SK-N-SH (cell line): ENCODE data around the gene BLOC1S1. TPM values are rescaled to one million over a fixed set of nuclear protein-coding genes. Genes with fewer than 3 reads are reported as not detected.
A peak's percentile ranks its signal among the peaks of the same experiment; 100 is the strongest.

Experiments
- CTCF ChIA-PET: fragments of 300-600, 350-600 bp; formaldehyde crosslinking; extraction: SDS; loops from one replicate; lab custom pipeline; 2021; lab: Yijun Ruan, JAX
- POLR2A ChIA-PET: fragments of 350-600 bp; sonication (Branson Sonifier 250); formaldehyde crosslinking; extraction: SDS; loops from one replicate; lab custom pipeline; 2020; ENCODE audit warnings: antibody characterized with exemption, inconsistent platforms; lab: Yijun Ruan, JAX
- DNase-seq: peaks from one replicate; pipeline ENCODE4 v3.0.0; 2012
- H2AFZ ChIP-seq: fragments of 200-600 bp; sonication (generic); 2 replicates; pipeline ENCODE4 v1.8.1; 2016; ENCODE audit warnings: antibody characterized with exemption, mild to moderate bottlenecking, low read depth
- H3F3A ChIP-seq: fragments of 200-600 bp; sonication (generic); replicated peaks from 2 replicates; pipeline ENCODE3; 2016; ENCODE audit warnings: antibody characterized with exemption, mild to moderate bottlenecking; ENCODE audit not compliant: insufficient read depth
- H3K27ac ChIP-seq, 2 experiments: fragments of 200-500 bp in 1 of 2; fragments of 200-600 bp in 1 of 2; sonication (Bioruptor generic) in 1 of 2; sonication (generic), shearing (Covaris generic) in 1 of 2; 2 replicates each; pipeline versions ENCODE4 v1.5.1 to v1.6.1; 2014 to 2016; ENCODE audit warnings: low read depth in 2 of 2, inconsistent platforms in 1 of 2, low read length in 1 of 2, mild to moderate bottlenecking in 1 of 2, mixed read lengths in 1 of 2
- H3K27me3 ChIP-seq: fragments of 200-600 bp; sonication (generic), shearing (Covaris generic); 2 replicates; pipeline ENCODE4 v1.6.1; 2016; ENCODE audit warnings: mixed run types; ENCODE audit not compliant: insufficient read depth
- H3K36me3 ChIP-seq, 2 experiments: fragments of 200-500 bp in 1 of 2; fragments of 200-600 bp in 1 of 2; sonication (Bioruptor generic) in 1 of 2; sonication (generic) in 1 of 2; replicated peaks in 1 of 2; 2 replicates each; pipeline versions ENCODE3 to v1.5.1; 2014 to 2016; ENCODE audit warnings: low read length in 1 of 2, mild to moderate bottlenecking in 1 of 2; ENCODE audit not compliant: insufficient read depth in 2 of 2, control insufficient read depth in 1 of 2
- H3K4me1 ChIP-seq, 2 experiments: fragments of 200-500 bp in 1 of 2; fragments of 200-600 bp in 1 of 2; sonication (Bioruptor generic) in 1 of 2; sonication (generic), shearing (Covaris generic) in 1 of 2; 2 replicates each; pipeline versions ENCODE4 v1.5.1 to v1.6.1; 2014 to 2016; ENCODE audit warnings: low read depth in 1 of 2, low read length in 1 of 2, mixed run types in 1 of 2; ENCODE audit not compliant: insufficient read depth in 2 of 2, control insufficient read depth in 1 of 2
- H3K4me2 ChIP-seq: fragments of 200-600 bp; sonication (generic), shearing (Covaris generic); 2 replicates; pipeline ENCODE4 v1.6.1; 2017; ENCODE audit warnings: mixed run types
- H3K4me3 ChIP-seq, 2 experiments: fragments of 200-500 bp in 1 of 2; fragments of 200-600 bp in 1 of 2; sonication (Bioruptor generic) in 1 of 2; sonication (generic), shearing (Covaris generic) in 1 of 2; 2 replicates each; pipeline versions ENCODE4 v1.5.1 to v1.8.1; 2014 to 2016; ENCODE audit warnings: low read depth in 2 of 2, inconsistent platforms in 1 of 2, low read length in 1 of 2, mild to moderate bottlenecking in 1 of 2, mixed read lengths in 1 of 2, moderate library complexity in 1 of 2
- H3K79me2 ChIP-seq: fragments of 200-600 bp; sonication (generic); 2 replicates; pipeline ENCODE4 v1.8.1; 2017; ENCODE audit warnings: mild to moderate bottlenecking; ENCODE audit not compliant: insufficient read depth
- H3K9ac ChIP-seq: fragments of 200-600 bp; sonication (generic); 2 replicates; pipeline ENCODE4 v1.6.1; 2017; ENCODE audit warnings: mixed run types
- H3K9me2 ChIP-seq: fragments of 200-600 bp; sonication (generic); 2 replicates; pipeline ENCODE4 v1.6.1; 2017; ENCODE audit warnings: mixed run types
- H3K9me3 ChIP-seq: fragments of 200-600 bp; sonication (generic); 2 replicates; pipeline ENCODE4 v1.6.1; 2017; ENCODE audit warnings: mixed run types, mild to moderate bottlenecking, moderate library complexity
- H4K20me1 ChIP-seq: fragments of 200-600 bp; sonication (generic); 2 replicates; pipeline ENCODE4 v1.6.1; 2017; ENCODE audit warnings: mild to moderate bottlenecking, mixed run types; ENCODE audit not compliant: insufficient read depth
- FOSL2 ChIP-seq: IDR thresholded peaks from 2 replicates; pipeline ENCODE4 v1.4.0; 2012; ENCODE audit warnings: low read depth, mild to moderate bottlenecking, moderate library complexity, borderline replicate concordance
- FOXJ3 ChIP-seq: sonication (generic); formaldehyde crosslinking; IDR thresholded peaks from 2 replicates; pipeline ENCODE4 v1.5.1; 2020; ENCODE audit warnings: mild to moderate bottlenecking, missing genetic modification reagents
- TEAD4 ChIP-seq: IDR thresholded peaks from 2 replicates; pipeline ENCODE4 v1.4.0; 2012; ENCODE audit warnings: mild to moderate bottlenecking, borderline replicate concordance; ENCODE audit not compliant: insufficient read depth
- WGBS: methylation state at CpG from one replicate; pipeline ENCODE4 v1.1.6; 2017; ENCODE audit warnings: low lambda C conversion rate; 5-methylcytosine and 5-hydroxymethylcytosine counted together
- polyA plus RNA-seq, 3 experiments: library from polyadenylated mRNA; depleted of rRNA; stranded (reverse); fragments of >200 nt; gene quantifications; 2 replicates each; pipeline ENCODE4 v1.2.3, GENCODE V29; 2012
- TF ChIP-seq, protein P1 (sequence below): IDR thresholded peaks from 2 replicates; pipeline ENCODE4 v1.4.0; 2012; ENCODE audit warnings: low read depth, borderline replicate concordance
- TF ChIP-seq, protein P2 (sequence below): fragments of 200-600 bp; sonication (generic); IDR thresholded peaks from 2 replicates; pipeline ENCODE4 v1.6.1; 2017; ENCODE audit warnings: antibody characterized with exemption, mild to moderate bottlenecking, moderate library complexity
- TF ChIP-seq, protein P3 (sequence below): fragments of 150-350 bp; IDR thresholded peaks from 2 replicates; pipeline ENCODE4 v1.6.1; 2016; ENCODE audit warnings: mild to moderate bottlenecking, low read depth, low read length

BLOC1S1 gene
- polyA plus RNA-seq, 1 of the 3 experiments (the other 2 are of a cell fraction), result 331 TPM

DNA sequence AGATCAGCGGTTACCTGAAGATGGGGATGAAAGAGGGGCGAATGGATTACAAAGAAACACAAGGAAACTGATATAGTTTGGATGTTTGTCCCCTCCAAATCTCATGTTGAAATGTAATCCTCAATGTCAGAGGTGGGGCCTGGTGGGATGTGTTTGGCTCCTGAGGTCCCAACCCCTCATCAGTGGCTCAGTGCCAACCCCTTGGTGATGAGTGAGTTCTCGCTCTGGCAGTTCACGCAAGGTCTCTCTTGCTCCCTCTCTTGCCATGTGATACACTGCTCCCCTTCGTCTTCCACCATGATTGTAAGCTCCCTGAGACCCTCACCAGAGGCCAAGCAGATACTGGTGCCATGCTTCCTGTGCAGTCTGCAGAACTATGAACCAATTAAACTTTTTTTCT lies 36.2 kb upstream of the BLOC1S1 start (continued):
- TF ChIP-seq, protein P1, sequence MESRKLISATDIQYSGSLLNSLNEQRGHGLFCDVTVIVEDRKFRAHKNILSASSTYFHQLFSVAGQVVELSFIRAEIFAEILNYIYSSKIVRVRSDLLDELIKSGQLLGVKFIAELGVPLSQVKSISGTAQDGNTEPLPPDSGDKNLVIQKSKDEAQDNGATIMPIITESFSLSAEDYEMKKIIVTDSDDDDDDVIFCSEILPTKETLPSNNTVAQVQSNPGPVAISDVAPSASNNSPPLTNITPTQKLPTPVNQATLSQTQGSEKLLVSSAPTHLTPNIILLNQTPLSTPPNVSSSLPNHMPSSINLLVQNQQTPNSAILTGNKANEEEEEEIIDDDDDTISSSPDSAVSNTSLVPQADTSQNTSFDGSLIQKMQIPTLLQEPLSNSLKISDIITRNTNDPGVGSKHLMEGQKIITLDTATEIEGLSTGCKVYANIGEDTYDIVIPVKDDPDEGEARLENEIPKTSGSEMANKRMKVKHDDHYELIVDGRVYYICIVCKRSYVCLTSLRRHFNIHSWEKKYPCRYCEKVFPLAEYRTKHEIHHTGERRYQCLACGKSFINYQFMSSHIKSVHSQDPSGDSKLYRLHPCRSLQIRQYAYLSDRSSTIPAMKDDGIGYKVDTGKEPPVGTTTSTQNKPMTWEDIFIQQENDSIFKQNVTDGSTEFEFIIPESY, result no peak

DNA sequence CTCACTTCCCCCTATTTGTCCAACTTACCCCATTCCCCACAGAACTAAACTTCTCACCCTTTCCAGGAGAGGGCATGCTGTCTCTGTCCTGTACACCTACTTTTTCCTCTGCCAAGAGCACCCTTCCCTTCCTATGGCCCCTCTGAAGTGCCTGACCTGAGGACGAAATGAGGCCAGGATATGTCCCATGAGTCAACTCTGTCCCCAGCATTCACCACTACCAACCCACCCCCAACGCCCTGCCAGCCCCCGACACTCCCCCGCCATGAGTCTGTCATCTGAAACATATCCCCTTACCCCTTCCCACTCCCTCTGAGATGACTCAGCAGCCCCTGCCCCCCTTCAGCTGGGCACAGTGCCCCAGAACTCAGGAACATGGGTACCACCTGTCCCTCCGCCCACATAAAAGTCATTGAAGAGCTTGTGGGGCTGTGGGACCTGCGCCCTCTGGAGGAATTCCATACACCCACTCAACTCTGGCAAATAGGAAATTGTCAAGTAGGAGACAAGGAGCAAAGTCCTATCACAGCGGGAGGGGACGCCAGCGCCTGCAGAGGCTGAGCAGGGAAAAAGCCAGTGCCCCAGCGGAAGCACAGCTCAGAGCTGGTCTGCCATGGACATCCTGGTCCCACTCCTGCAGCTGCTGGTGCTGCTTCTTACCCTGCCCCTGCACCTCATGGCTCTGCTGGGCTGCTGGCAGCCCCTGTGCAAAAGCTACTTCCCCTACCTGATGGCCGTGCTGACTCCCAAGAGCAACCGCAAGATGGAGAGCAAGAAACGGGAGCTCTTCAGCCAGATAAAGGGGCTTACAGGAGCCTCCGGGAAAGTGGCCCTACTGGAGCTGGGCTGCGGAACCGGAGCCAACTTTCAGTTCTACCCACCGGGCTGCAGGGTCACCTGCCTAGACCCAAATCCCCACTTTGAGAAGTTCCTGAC lies 34.4 kb upstream of the BLOC1S1 start:
- no peak for TF ChIP-seq TEAD4
- TF ChIP-seq FOSL2, result 0 out of 2 replicates have a peak, but pooled peaks have one; percentile 12
- TF ChIP-seq, protein P2, sequence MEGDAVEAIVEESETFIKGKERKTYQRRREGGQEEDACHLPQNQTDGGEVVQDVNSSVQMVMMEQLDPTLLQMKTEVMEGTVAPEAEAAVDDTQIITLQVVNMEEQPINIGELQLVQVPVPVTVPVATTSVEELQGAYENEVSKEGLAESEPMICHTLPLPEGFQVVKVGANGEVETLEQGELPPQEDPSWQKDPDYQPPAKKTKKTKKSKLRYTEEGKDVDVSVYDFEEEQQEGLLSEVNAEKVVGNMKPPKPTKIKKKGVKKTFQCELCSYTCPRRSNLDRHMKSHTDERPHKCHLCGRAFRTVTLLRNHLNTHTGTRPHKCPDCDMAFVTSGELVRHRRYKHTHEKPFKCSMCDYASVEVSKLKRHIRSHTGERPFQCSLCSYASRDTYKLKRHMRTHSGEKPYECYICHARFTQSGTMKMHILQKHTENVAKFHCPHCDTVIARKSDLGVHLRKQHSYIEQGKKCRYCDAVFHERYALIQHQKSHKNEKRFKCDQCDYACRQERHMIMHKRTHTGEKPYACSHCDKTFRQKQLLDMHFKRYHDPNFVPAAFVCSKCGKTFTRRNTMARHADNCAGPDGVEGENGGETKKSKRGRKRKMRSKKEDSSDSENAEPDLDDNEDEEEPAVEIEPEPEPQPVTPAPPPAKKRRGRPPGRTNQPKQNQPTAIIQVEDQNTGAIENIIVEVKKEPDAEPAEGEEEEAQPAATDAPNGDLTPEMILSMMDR, result peak; percentile 47
- ChIA-PET CTCF (interaction anchor here (0.8 to 1.6 kb wide), 4 partner anchors 12 to 43 kb away, joined by 3 to 5 read pairs (median 3); no protein-coding TSS in a partner anchor), POLR2A (no interaction called here)
- no peak overlapping the region for H3K9ac ChIP-seq
- 6% methylated on average over 12 of the region's 17 CpGs for WGBS
- no peaks in the 10 kb centered on the region for H3K36me3 ChIP-seq
- no peaks in the 10 kb centered on the region for H3K9me2 ChIP-seq
- peak overlapping the region; percentile 59; the same call in 1 of the 2 replicates for H3K4me2 ChIP-seq
- H2AFZ ChIP-seq, result peak overlapping the region; percentile 26; the same call in 1 of the 2 replicates
- H3F3A ChIP-seq, result peaks cover 4% of the 10 kb centered on the region
- no peak for DNase-seq
- H3K4me1 ChIP-seq, result no peaks in the 10 kb centered on the region; a peak in 1 of 4 replicates
- peaks cover 54% of the 10 kb centered on the region for H3K27me3 ChIP-seq
- no peaks in the 10 kb centered on the region for H3K79me2 ChIP-seq
- no peak overlapping the region for H3K4me3 ChIP-seq
- no peaks in the 10 kb centered on the region for H4K20me1 ChIP-seq
- H3K9me3 ChIP-seq, result no peaks in the 10 kb centered on the region
- no peak overlapping the region for H3K27ac ChIP-seq

DNA sequence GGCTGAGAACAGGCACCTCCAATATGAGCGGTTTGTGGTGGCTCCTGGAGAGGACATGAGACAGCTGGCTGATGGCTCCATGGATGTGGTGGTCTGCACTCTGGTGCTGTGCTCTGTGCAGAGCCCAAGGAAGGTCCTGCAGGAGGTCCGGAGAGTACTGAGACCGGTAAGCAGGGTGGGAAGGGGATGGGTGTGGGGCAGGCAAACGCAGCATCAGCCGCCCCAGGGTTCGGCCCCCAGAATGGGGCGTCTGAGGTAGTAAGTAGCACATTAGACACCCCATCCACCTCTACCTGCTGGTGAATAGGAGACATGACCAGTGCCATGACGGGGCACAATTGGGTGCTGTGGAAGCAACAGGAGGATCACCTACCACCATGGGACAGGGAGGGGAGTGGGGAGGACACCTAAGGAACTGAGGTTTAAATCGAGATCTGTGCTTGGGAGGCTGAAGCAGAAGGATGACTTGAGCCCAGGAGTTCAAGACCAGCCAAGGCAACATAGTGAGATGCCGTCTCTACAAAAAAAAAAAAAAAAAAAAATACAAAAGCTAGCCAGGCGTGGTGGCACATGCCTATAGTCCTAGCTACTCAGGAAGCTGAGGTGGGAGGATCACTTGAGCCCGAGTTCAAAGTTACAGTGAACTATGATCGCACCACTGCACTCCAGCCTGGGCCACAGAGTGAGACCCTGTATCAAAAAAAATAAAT lies 33.6 kb upstream of the BLOC1S1 start:
- no peak overlapping the region for H3K9ac ChIP-seq
- DNase-seq, result no peak
- no peaks in the 10 kb centered on the region for H4K20me1 ChIP-seq
- no peaks in the 10 kb centered on the region; a peak in 1 of 4 replicates for H3K4me1 ChIP-seq
- peaks cover 4% of the 10 kb centered on the region for H3F3A ChIP-seq
- ChIA-PET POLR2A (no interaction called here), CTCF (interaction anchor here (0.8 to 1.6 kb wide), 5 partner anchors 11 to 42 kb away, joined by 3 to 5 read pairs (median 3); partner anchors contain the start of gene RDH5)
- H3K4me2 ChIP-seq, result peak overlapping the region; percentile 59; the same call in 1 of the 2 replicates
- no peaks in the 10 kb centered on the region for H3K9me2 ChIP-seq
- H3K27me3 ChIP-seq, result peaks cover 54% of the 10 kb centered on the region
- WGBS, result 46% methylated on average over 13 of the region's 13 CpGs
- TF ChIP-seq FOXJ3 (CRISPR knock-in tag), result no peak
- TF ChIP-seq FOSL2, result no peak
- TF ChIP-seq, protein P3, sequence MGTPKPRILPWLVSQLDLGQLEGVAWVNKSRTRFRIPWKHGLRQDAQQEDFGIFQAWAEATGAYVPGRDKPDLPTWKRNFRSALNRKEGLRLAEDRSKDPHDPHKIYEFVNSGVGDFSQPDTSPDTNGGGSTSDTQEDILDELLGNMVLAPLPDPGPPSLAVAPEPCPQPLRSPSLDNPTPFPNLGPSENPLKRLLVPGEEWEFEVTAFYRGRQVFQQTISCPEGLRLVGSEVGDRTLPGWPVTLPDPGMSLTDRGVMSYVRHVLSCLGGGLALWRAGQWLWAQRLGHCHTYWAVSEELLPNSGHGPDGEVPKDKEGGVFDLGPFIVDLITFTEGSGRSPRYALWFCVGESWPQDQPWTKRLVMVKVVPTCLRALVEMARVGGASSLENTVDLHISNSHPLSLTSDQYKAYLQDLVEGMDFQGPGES, result no peak
- no peaks in the 10 kb centered on the region for H3K79me2 ChIP-seq
- H3K27ac ChIP-seq, result no peak overlapping the region
- no peaks in the 10 kb centered on the region for H3K9me3 ChIP-seq
- H2AFZ ChIP-seq, result no peak overlapping the region; the same call in 1 of the 2 replicates
- no peak overlapping the region for H3K4me3 ChIP-seq
- no peaks in the 10 kb centered on the region for H3K36me3 ChIP-seq
